ENCODE results near the gene MYO7A. TPM values are rescaled to one million over a fixed set of nuclear protein-coding genes. Genes with fewer than 3 reads are reported as not detected.

The MYO7A gene
- total RNA-seq, 1 donor from 2014 or later = 0.97 TPM

GRCh38 chr11:77173494-77173893 lies 45.4 kb downstream of the MYO7A start:
- H3F3A ChIP-seq (ENCODE audit: low read depth) = peaks cover 30% of the 10 kb centered on the region
- H3K4me2 ChIP-seq = no peak overlapping the region
- no peaks in the 10 kb centered on the region for H4K20me1 ChIP-seq (ENCODE audit: low read depth)
- Mint-ChIP-seq H3K27ac (peak overlapping the region; percentile 85), H3K4me1 (peaks cover 65% of the 10 kb centered on the region), H3K36me3 (no peaks in the 10 kb centered on the region), H3K27me3 (ENCODE audit: insufficient read depth, low read depth) (peaks cover 26% of the 10 kb centered on the region), H3K9me3 (no peaks in the 10 kb centered on the region), H3K4me3 (peak overlapping the region; percentile 11)
- H3K4me3 ChIP-seq = no peak overlapping the region
- H2AFZ ChIP-seq (replicated peaks) = no peak overlapping the region
- H3K4me1 ChIP-seq = peaks cover 54% of the 10 kb centered on the region
- no peaks in the 10 kb centered on the region for H3K9me3 ChIP-seq (ENCODE audit: low read depth)
- no peak for DNase-seq (ENCODE audit: low spot score)
- no peak for TF ChIP-seq EZH2phosphoT487 (IDR thresholded peaks at IDR 0.05)
- TF ChIP-seq EZH2 (IDR thresholded peaks at IDR 0.05) = no peak
- TF ChIP-seq CTCF (IDR thresholded peaks at IDR 0.05) = no peak
- H3K9ac ChIP-seq = no peak overlapping the region
- no peaks in the 10 kb centered on the region for H3K36me3 ChIP-seq
- H3K79me2 ChIP-seq (ENCODE audit: low read depth) = no peaks in the 10 kb centered on the region
- H3K27ac ChIP-seq = no peak overlapping the region
- H3K27me3 ChIP-seq = no peaks in the 10 kb centered on the region

GRCh38 chr11:77174559-77174958 lies 46.5 kb downstream of the MYO7A start:
- no peaks in the 10 kb centered on the region for H3K9me3 ChIP-seq (ENCODE audit: low read depth)
- H3K9ac ChIP-seq = no peak overlapping the region
- peaks cover 30% of the 10 kb centered on the region for H3F3A ChIP-seq (ENCODE audit: low read depth)
- H3K4me1 ChIP-seq = peaks cover 54% of the 10 kb centered on the region
- no peaks in the 10 kb centered on the region for H3K36me3 Mint-ChIP-seq
- H2AFZ ChIP-seq (replicated peaks) = no peak overlapping the region
- no peaks in the 10 kb centered on the region for H3K36me3 ChIP-seq
- H3K27me3 ChIP-seq = no peaks in the 10 kb centered on the region
- no peaks in the 10 kb centered on the region for H3K79me2 ChIP-seq (ENCODE audit: low read depth)
- H3K27me3 Mint-ChIP-seq (ENCODE audit: insufficient read depth, low read depth) = peaks cover 21% of the 10 kb centered on the region
- no peak overlapping the region for H3K4me3 ChIP-seq
- no peak overlapping the region for H3K4me3 Mint-ChIP-seq
- no peak overlapping the region for H3K27ac Mint-ChIP-seq
- DNase-seq (ENCODE audit: low spot score) = no peak
- peaks cover 65% of the 10 kb centered on the region for H3K4me1 Mint-ChIP-seq
- H3K4me2 ChIP-seq = no peak overlapping the region
- TF ChIP-seq EZH2 (IDR thresholded peaks at IDR 0.05) = no peak
- no peak for TF ChIP-seq CTCF (IDR thresholded peaks at IDR 0.05)
- TF ChIP-seq EZH2phosphoT487 (IDR thresholded peaks at IDR 0.05) = no peak
- H3K9me3 Mint-ChIP-seq = no peaks in the 10 kb centered on the region
- H4K20me1 ChIP-seq (ENCODE audit: low read depth) = no peaks in the 10 kb centered on the region
- H3K27ac ChIP-seq = no peak overlapping the region

GRCh38 chr11:77175021-77175842 lies 47.2 kb downstream of the MYO7A start:
- Mint-ChIP-seq H3K36me3 (no peaks in the 10 kb centered on the region), H3K4me3 (no peak overlapping the region), H3K9me3 (no peaks in the 10 kb centered on the region), H3K4me1 (peaks cover 61% of the 10 kb centered on the region), H3K27me3 (ENCODE audit: insufficient read depth, low read depth) (peaks cover 19% of the 10 kb centered on the region), H3K27ac (peak overlapping the region; percentile 82)
- H3K4me1 ChIP-seq = peaks cover 50% of the 10 kb centered on the region
- H4K20me1 ChIP-seq (ENCODE audit: low read depth) = no peaks in the 10 kb centered on the region
- no peak overlapping the region for H3K9ac ChIP-seq
- TF ChIP-seq CTCF (IDR thresholded peaks at IDR 0.05) = no peak
- TF ChIP-seq EZH2 (IDR thresholded peaks at IDR 0.05) = no peak
- TF ChIP-seq EZH2phosphoT487 (IDR thresholded peaks at IDR 0.05) = no peak
- H3F3A ChIP-seq (ENCODE audit: low read depth) = peaks cover 30% of the 10 kb centered on the region
- no peaks in the 10 kb centered on the region for H3K36me3 ChIP-seq
- no peak overlapping the region for H3K4me3 ChIP-seq
- H3K4me2 ChIP-seq = peak overlapping the region; percentile 31
- no peak overlapping the region for H3K27ac ChIP-seq
- no peaks in the 10 kb centered on the region for H3K27me3 ChIP-seq
- no peaks in the 10 kb centered on the region for H3K9me3 ChIP-seq (ENCODE audit: low read depth)
- no peak for DNase-seq (ENCODE audit: low spot score)
- no peaks in the 10 kb centered on the region for H3K79me2 ChIP-seq (ENCODE audit: low read depth)
- peak overlapping the region; percentile 71 for H2AFZ ChIP-seq (replicated peaks)
